Measurements from ENCODE around the gene HEBP2.
A peak's percentile ranks its signal among the peaks of the same experiment; 100 is the strongest.
"Not testable (repeated sequence)": the region's sequence is repeated elsewhere in the genome, so short reads cannot be mapped to it uniquely, and the experiment has no call there.

The HEBP2 gene

DNA sequence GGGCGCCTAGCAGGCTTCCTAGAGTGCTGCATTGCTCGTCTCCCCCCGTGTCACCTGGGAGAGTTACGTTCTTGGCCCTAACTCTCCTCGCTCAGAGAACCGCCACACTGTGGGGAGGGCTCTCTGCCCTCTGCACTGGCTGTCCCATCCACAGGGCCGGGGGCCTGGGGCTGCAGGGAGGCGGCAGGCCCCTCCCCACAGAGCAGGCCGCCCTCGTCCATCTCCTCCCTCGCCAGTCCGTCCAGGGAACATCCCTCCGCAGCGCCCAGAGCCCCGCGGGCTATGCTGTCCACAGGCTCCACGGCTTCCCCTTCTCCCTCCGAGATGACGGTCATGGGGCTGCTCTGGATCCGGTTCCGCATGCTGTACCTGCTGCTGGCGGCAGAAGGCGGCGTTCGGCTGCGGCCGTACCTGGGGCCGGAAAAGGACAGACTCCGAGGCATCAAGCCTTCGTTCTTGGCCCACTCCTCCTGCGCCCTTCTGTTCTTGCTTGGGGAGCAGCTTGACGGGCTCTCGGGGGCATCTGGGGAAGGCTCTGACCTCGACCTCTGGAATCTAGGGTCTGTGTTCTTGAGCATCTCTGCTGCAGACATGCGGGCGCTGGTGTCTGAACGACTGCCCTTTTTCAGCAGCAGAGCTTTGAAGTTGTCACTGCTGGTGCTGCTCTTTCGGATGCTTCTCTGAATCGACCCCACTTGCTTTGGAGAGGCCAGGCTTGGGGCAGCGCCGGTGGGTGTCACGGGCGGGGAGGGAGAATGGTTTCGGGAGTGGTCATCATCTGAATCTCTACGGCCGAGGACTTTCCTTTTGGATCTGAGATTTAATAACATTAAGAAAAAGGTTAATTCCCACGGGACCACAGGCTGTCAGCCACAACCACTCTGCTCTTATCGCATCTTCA, 20.2 kb downstream of the HEBP2 start:
- no peak for DNase-seq

GRCh38 chr6:138425256-138425655, 21.2 kb downstream of the HEBP2 start:
- DNase-seq, result not testable (repeated sequence)

- DNase-seq, result no peak
Observed at GRCh38 chr6:138426500-138427123, 22.6 kb downstream of the HEBP2 start.

- DNase-seq, result no peak
Observed at GRCh38 chr6:138427701-138428100, 23.7 kb downstream of the HEBP2 start.

- peak; percentile 32 for DNase-seq
Observed at GRCh38 chr6:138428944-138429598, 25.0 kb downstream of the HEBP2 start.

- no peak for DNase-seq
Observed at GRCh38 chr6:138429761-138430160, 25.7 kb downstream of the HEBP2 start.

GRCh38 chr6:138430361-138431145, 26.5 kb downstream of the HEBP2 start:
- no peak for DNase-seq

- no peak for DNase-seq
Observed at GRCh38 chr6:138431256-138432062, 27.4 kb downstream of the HEBP2 start.

GRCh38 chr6:138432063-138432356, 28.0 kb downstream of the HEBP2 start:
- DNase-seq, result no peak

DNA sequence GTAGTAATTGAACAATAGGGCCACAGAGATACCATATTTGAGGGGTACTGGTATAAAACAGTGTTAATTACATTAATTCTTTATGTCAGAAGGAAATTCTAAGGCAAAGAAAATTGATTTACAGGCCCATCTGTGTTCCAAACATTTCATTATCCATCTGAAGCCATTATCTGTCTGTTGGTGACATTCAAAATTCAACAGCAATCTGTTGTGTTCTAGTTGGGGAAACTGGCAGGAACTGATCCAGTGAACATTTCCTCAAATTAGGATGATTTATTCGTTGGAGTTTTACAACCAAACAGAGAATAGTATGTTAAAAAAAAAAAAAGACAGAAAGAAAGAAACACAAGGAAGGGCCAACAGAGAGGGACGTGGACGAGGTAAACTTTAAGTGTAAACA, 30.1 kb downstream of the HEBP2 start:
- no peak for DNase-seq

DNA sequence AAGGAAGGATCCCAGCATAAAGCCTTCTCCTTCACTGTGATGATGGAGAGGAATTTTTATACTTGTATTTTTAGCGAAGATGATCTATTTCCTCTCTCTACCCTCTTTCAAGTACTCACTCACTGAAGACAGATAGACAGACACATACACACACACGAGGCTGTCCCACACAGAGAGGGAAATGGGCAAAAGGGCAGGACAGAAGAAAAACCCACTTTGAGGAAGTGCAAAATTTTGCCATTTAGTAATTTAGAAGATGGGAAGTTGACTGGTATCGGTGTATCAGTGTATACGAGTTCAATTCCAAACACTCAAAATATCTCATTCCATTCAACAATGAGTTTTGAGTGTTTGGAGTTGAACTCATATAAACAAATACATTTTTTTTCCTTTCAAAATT, 30.9 kb downstream of the HEBP2 start:
- no peak for DNase-seq

GRCh38 chr6:138439546-138439945, 35.5 kb downstream of the HEBP2 start:
- DNase-seq, result no peak

DNA sequence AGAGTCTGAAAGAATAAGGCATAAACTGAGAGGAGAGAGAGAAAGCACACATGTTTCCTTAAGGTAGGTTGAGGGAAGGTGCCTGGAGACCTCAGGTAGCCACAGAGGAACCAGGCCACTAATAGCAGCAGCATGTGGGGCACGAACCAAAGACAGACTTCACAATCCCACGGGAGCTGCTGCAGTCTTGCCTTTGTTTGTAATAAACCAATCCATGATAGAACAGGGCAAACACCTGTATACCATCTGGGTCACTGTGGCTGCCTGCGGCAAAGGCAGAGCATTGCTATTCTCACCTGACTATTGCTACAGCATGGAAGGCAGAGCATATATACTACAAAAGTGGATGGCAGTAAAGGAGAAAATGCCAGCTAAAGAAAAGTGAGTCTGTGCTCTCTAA, 36.3 kb downstream of the HEBP2 start:
- DNase-seq, result no peak

DNA sequence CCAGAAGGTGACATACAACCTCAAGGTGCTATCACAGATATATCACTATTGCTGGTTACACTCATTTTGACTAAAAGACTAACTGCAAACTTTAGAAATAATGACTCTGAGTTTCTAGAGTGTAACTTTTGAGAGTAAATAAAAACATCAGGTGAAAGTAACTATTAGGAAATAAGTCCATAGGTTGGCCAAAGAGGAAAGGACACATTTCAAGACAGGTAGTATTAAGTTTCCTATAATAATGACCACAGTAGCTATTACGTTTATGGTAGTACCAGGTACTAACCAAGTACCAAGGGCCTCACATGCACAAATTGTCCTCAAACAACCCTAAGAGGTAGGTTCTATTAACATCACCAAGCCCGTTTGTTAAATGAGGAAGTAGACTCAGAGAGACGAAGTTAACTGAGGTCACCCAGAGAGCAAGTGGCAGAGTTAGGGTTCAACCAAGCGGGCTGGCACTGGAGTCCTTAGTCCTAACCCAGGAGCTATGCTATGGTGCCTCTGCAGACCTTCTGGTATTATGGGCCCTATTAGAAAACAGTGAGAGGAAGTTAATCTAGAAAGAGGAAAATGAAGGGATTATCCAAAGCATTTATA, 36.8 kb downstream of the HEBP2 start:
- DNase-seq, result no peak

- DNase-seq, result no peak
Observed at GRCh38 chr6:138441965-138442364, 37.9 kb downstream of the HEBP2 start.

- DNase-seq, result no peak
Observed at GRCh38 chr6:138442663-138443062, 38.6 kb downstream of the HEBP2 start.

GRCh38 chr6:138443979-138444378, 40.0 kb downstream of the HEBP2 start:
- no peak for DNase-seq

- DNase-seq, result no peak
Observed at GRCh38 chr6:138446821-138447220, 42.8 kb downstream of the HEBP2 start.

- DNase-seq, result no peak
Observed at GRCh38 chr6:138450445-138450844, 46.4 kb downstream of the HEBP2 start.

- DNase-seq, result no peak
Observed at GRCh38 chr6:138451043-138451442, 47.0 kb downstream of the HEBP2 start.

DNA sequence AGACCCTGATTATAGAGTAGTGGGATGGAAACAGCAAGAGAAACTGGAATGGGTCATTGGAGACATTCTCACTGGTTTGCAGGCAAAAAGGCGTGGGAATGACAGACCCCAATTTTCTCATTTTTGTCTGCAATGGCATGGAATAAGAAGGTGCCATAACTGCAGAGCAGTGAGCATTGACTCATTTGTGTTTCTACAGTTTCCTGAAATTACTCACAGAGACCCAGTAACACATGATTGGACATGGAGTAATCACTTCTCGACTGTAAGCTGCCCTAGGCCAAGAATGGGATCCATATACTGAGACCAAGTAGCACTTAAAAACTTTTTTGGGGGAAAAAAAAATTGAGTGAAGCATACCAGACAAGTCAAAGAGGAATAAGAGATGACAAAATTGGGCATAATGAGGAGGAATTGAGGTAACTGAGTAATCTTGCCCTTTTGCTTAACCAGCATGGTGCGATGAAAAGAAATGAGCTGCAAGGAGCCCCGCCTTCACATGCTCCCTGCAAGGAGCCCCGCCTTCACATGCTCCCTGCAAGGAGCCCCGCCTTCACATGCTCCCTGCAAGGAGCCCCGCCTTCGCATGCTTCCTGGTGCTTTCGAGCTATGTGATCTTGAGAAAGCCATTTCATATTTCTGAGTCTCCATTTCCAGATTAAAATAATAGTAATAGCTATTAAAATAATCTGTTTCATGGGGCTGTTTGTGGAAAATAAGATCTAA, 51.1 kb downstream of the HEBP2 start:
- DNase-seq, result no peak
